GM23338 (cell line): ENCODE results near the gene UNC93A.

ENCODE experiments used
- CTCF ChIP-seq, 2 experiments: fragments of 200-600 bp in 1 of 2; sonication (generic) in 1 of 2; conservative IDR thresholded peaks; 2 replicates each; pipeline versions ENCODE4 v1.5.1 to v1.6.1; 2016 to 2017; ENCODE audit warnings: antibody characterized with exemption in 2 of 2, low read depth in 2 of 2, mild to moderate bottlenecking in 2 of 2, moderate library complexity in 1 of 2
- ETS1 ChIP-seq: IDR thresholded peaks from 2 replicates; pipeline ENCODE4 v1.6.1; 2016; ENCODE audit warnings: antibody characterized with exemption
- EZH2 ChIP-seq: fragments of 200-600 bp; sonication (generic); IDR thresholded peaks from one replicate; pipeline ENCODE4 v1.8.0; 2017; ENCODE audit warnings: antibody characterized with exemption, mild to moderate bottlenecking, low read depth; ENCODE audit not compliant: unreplicated experiment
- EZH2phosphoT487 ChIP-seq: fragments of 200-600 bp; sonication (generic); IDR thresholded peaks from one replicate; pipeline ENCODE4 v1.8.1; 2018; ENCODE audit warnings: antibody characterized with exemption; ENCODE audit not compliant: unreplicated experiment
- POLR2AphosphoS5 ChIP-seq: IDR thresholded peaks from 2 replicates; pipeline ENCODE4 v1.6.1; 2016; ENCODE audit warnings: antibody characterized with exemption, low read depth
- ZNF114 ChIP-seq: fragments of 250-450 bp; sonication (Bioruptor Pico); IDR thresholded peaks from 2 replicates; pipeline ENCODE4 v1.5.0; 2020; ENCODE audit warnings: mild to moderate bottlenecking, moderate library complexity
- ZNF331 ChIP-seq: fragments of 250-450 bp; sonication (Bioruptor Pico); IDR thresholded peaks from 2 replicates; pipeline ENCODE4 v1.5.0; 2020; ENCODE audit warnings: low read depth, mild to moderate bottlenecking, moderate library complexity
- TF ChIP-seq, protein P1 (sequence below): IDR thresholded peaks from one replicate; pipeline ENCODE4 v1.6.1; 2018; ENCODE audit warnings: antibody characterized with exemption; ENCODE audit not compliant: unreplicated experiment

GRCh38 chr6:167287513-167288048 is 3.5 kb upstream of the UNC93A start:
- TF ChIP-seq CTCF (conservative IDR thresholded peaks at IDR 0.05; ENCODE audit: low read depth in 2 of 2), result no peak
- TF ChIP-seq POLR2AphosphoS5, result no peak
- TF ChIP-seq, protein P1, sequence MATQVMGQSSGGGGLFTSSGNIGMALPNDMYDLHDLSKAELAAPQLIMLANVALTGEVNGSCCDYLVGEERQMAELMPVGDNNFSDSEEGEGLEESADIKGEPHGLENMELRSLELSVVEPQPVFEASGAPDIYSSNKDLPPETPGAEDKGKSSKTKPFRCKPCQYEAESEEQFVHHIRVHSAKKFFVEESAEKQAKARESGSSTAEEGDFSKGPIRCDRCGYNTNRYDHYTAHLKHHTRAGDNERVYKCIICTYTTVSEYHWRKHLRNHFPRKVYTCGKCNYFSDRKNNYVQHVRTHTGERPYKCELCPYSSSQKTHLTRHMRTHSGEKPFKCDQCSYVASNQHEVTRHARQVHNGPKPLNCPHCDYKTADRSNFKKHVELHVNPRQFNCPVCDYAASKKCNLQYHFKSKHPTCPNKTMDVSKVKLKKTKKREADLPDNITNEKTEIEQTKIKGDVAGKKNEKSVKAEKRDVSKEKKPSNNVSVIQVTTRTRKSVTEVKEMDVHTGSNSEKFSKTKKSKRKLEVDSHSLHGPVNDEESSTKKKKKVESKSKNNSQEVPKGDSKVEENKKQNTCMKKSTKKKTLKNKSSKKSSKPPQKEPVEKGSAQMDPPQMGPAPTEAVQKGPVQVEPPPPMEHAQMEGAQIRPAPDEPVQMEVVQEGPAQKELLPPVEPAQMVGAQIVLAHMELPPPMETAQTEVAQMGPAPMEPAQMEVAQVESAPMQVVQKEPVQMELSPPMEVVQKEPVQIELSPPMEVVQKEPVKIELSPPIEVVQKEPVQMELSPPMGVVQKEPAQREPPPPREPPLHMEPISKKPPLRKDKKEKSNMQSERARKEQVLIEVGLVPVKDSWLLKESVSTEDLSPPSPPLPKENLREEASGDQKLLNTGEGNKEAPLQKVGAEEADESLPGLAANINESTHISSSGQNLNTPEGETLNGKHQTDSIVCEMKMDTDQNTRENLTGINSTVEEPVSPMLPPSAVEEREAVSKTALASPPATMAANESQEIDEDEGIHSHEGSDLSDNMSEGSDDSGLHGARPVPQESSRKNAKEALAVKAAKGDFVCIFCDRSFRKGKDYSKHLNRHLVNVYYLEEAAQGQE, result no peak
- TF ChIP-seq ZNF331 (CRISPR knock-in tag), result no peak
- no peak for TF ChIP-seq EZH2
- TF ChIP-seq EZH2phosphoT487, result no peak
- no peak for TF ChIP-seq ZNF114 (CRISPR knock-in tag)
- no peak for TF ChIP-seq ETS1
